GM12872 (cell line): ENCODE measurements around the gene CDK3.
A peak's percentile ranks its signal among the peaks of the same experiment; 100 is the strongest.

ENCODE experiments used
- TF ChIP-seq, protein P1 (sequence below): IDR thresholded peaks from 3 replicates; pipeline ENCODE4 v1.5.1; 2011; ENCODE audit warnings: low read depth, mild to moderate bottlenecking, low read length, moderate library complexity; ENCODE audit not compliant: insufficient read depth

Gene CDK3

DNA sequence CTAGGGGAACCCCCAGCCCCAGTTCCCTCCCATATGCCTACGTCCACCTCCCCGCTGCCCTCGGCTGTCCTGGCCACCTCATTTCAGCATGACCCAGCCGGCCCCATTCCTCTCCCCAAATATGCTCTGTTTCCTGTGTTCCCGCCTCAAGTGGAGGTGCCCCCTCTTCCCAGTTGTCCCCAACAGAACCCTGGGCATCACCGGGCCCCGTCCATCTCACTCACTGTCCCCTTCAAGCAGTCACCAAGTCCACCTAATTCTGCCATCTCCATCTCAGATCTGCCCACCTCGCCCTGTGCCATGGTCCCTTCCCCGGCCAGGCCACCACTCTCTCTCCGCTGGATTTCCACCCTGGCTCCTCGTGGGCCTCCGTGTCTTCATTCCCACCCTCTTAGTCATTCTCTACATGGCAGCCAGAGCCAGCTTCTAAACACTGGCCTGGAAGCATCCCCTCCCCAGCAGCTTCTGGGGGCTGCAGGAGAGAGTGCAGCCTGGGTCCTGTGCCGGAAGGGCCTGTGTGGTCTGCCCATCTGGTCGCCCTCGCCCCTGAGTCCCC is 12.8 kb downstream of the CDK3 start:
- TF ChIP-seq, protein P1, sequence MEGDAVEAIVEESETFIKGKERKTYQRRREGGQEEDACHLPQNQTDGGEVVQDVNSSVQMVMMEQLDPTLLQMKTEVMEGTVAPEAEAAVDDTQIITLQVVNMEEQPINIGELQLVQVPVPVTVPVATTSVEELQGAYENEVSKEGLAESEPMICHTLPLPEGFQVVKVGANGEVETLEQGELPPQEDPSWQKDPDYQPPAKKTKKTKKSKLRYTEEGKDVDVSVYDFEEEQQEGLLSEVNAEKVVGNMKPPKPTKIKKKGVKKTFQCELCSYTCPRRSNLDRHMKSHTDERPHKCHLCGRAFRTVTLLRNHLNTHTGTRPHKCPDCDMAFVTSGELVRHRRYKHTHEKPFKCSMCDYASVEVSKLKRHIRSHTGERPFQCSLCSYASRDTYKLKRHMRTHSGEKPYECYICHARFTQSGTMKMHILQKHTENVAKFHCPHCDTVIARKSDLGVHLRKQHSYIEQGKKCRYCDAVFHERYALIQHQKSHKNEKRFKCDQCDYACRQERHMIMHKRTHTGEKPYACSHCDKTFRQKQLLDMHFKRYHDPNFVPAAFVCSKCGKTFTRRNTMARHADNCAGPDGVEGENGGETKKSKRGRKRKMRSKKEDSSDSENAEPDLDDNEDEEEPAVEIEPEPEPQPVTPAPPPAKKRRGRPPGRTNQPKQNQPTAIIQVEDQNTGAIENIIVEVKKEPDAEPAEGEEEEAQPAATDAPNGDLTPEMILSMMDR: no peak

DNA sequence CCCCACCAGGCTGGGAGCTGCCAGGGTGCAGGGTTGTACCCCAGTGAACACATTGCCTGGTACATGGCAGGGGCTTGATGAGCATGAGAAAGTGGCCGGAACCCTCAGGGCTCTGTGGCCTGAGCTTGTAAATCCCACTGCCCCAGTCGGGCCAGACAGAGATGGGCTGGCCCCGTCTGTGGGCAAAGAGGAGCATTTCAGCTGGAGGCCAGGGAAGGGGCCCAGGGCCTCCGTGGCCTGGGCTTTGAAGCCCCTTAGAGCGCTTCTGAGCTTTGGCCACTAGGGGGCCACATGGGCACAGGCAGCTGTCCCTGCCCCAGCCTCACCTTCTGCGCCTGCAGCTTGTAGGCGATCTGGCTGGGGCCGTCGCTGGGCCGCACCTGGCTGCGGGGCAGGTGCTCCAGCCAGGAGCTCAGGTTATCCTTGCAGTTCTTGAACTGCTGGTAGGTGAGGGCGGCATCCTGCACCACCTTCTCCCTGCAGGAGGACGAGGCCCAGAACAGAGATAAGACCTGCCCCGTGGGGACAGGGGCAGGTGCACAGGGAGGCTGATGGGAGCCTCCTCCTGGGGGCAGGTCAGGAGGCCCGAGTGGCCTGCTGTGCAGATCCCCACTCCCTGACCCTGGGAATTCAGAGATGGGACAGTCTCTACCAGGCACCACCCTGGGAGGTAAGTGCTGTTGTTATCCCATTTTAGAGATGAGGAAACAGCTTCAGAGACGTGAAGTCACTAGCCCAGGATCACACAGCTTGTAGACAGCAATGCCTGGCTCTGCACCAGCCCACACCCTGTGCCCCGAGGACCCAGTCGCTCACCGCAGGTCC is 13.7 kb downstream of the CDK3 start:
- TF ChIP-seq, protein P1: peak; percentile 99

DNA sequence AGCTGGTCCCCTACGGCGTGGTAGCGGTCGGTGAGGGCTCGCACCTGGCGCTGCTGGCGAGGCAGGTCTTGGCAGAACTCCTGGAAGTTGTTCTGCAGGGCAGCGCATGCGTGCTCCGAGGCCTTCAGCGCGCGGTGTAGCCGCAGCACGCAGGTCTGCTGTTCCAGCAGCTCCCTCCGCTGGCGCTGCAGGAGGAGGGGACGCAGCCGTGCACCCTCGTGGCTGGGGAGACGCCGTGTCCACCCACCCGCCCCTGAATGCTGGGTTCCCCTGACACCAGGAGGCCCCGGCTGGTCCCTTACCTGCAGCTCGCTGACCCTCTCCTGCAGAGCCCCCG is 14.2 kb downstream of the CDK3 start:
- TF ChIP-seq, protein P1: no peak

DNA sequence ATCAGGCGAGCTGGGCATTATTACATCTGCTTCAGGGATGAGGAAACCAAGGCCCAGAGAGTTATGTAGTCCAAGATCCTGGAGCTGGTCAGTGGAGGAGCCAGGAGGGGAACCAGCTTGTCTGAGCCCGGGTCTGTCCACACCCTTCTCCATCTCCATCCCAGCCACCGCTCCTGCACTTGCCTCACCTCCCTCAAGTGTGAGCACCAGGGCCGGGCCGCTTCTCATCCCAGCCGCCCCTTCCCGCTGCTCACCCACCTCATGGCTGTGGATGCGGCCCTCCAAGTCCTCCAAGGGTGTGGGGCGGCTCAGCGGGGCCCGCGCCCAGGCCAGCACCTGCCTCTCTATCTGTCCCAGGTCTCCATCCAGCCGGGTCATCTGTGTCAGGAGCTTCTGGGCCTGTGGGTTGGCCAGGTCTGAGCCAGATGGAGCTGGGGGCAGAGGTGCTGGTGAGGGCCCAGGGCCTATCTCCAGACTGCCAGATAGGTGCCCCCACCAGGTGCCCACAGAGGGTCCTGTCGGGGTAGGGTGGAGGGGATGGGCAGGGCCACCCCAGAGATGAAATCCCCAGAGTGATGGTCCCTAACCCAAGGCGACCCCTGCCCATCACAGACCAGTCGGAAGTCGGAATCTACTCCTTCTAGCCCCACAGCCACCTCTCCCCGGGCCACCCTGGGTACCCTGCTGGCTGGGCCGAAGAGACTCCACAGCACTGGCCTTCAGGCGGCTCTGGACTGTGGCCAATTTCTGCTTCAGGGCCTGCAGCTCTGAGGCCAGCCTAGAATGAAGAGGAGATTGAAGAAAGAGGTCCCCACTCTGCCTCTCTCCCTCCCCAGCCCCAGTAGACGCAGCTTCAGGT is 17.1 kb downstream of the CDK3 start:
- TF ChIP-seq, protein P1: no peak

DNA sequence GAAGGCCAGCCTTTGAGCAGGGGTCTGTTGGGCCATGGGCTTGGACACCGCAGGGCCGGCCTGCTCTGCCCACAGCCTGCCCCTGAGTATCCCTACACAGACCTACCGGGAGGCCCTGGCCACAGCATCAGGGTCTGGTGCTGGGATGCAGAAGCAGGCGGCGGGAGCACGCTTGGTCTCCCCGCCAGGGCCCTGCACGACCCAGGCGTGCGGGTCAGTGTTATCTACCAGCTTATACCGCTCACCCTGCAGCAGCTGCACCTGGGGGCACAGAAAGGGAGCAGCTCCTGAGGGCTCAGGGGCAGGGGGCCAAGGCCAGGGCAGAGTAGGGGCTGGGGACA is 17.7 kb downstream of the CDK3 start:
- TF ChIP-seq, protein P1: no peak

DNA sequence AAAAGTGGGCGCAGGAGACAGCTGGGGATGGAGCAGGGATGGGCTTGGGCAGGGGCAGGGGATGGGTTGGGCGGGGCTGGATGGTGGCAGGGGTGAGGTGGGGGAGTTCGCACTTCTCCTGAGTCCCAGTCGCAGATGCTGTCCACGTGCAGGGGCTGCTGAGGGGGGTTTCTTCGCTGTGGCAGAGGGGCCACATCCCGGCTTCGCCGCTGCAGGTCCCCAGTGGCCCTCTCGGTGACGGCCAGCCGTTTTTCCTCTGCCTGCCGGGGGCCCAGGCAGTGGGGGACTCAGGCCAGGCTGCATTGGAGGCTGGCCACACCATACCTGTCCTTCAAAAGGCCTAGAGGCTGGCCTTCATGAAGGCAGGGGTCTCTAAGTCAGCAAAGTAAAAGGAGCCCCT is 18.1 kb downstream of the CDK3 start:
- TF ChIP-seq, protein P1: no peak

DNA sequence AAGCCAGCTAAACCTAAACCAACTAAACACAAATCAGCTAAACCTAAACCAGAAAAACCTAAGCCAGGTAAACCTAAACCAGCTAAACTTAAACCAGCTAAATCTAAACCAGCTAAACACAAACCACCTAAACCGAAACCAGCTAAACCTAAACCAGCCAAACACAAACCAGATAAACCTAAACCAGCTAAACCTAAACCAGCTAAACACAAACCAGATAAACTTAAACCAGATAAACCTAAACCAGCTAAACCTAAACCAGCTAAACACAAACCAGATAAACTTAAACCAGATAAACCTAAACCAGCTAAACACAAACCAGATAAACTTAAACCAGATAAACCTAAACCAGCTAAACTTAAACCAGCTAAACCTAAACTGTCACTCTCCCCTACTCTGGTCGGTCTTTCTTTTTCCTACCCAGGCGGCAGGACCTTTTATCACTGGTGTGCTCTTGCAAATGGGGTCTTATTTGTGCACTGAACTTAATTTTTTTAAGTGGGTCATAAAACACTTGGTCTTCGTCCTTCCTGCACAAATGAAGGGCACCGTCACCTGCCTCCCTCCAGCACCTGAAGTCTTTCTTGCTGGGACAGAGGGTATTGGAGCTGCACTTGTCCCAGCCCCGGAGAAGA is 19.3 kb downstream of the CDK3 start:
- TF ChIP-seq, protein P1: no peak
